SK-N-MC (cell line): Measurements from ENCODE around the gene CXXC5.
A peak's percentile ranks its signal among the peaks of the same experiment; 100 is the strongest.

Experiments used
- DNase-seq: peaks from one replicate; pipeline ENCODE4 v3.0.0-alpha.2; 2011; ENCODE audit warnings: low read depth, low spot score
- H3K27ac ChIP-seq: fragments of 200-600 bp; sonication (generic); 2 replicates; pipeline ENCODE4 v1.5.1; 2016; ENCODE audit warnings: mixed run types
- H3K36me3 ChIP-seq: fragments of 200-600 bp; sonication (generic); 2 replicates; pipeline ENCODE4 v1.6.1; 2017; ENCODE audit warnings: antibody characterized with exemption, low read length, mixed read lengths; ENCODE audit not compliant: insufficient read depth
- H3K4me3 ChIP-seq: fragments of 200-600 bp; sonication (generic); 2 replicates; pipeline ENCODE4 v1.5.1; 2016
- H3K9ac ChIP-seq: fragments of 200-600 bp; sonication (generic); 2 replicates; pipeline ENCODE4 v1.8.0; 2017; ENCODE audit warnings: mixed run types, mixed read lengths; ENCODE audit not compliant: insufficient read length
- H3K9me3 ChIP-seq: fragments of 200-600 bp; sonication (generic); 2 replicates; pipeline ENCODE4 v1.6.1; 2017; ENCODE audit warnings: low read depth, mild to moderate bottlenecking, antibody characterized with exemption, low read length, moderate library complexity, mixed read lengths
- EZH2 ChIP-seq: fragments of 200-600 bp; sonication (generic); IDR thresholded peaks from one replicate; pipeline ENCODE4 v1.6.1; 2017; ENCODE audit warnings: antibody characterized with exemption
- FOXP2 ChIP-seq: optimal IDR thresholded peaks from 2 replicates; pipeline ENCODE3; 2011; ENCODE audit warnings: mild to moderate bottlenecking, moderate library complexity; ENCODE audit not compliant: insufficient read depth; ENCODE audit errors: extremely low read length, control extremely low read depth
- POLR2AphosphoS5 ChIP-seq: IDR thresholded peaks from 2 replicates; pipeline ENCODE4 v1.6.1; 2012; ENCODE audit warnings: mild to moderate bottlenecking, low read depth, low read length, borderline replicate concordance

Gene CXXC5

DNA sequence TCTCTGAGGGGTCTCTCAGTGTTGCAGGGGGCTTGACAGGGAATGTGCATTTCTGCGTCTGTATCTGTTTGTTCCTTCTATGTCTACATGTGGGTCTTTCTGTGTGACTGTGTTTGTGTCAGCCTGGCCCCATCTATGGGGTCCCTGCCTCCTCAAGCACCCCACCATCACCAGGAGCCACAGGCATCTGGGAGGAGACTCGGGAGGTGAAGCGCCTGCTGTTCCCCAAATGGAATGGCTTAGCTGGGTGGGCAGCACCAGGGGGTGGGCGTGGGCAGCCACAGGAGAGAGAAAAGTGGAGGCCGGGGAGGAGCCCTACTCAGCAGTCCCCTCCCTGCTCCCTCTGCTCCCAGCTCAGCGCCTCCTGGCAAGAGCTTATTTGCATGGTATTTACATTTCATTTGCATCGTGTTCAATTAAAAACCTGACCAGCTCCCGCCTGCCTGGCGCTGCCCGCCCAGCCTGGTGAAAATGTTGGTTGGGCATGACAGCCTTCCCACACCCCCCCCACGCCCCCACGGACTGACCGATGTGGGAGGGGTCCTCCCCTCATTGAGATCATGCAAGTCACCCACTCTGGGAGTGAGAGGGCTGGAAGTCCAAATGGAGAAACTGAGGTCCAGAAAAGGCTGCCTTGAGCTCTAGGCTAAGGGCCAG is 50.5 kb downstream of the CXXC5 start:
- TF ChIP-seq FOXP2 (peak; percentile 20), POLR2AphosphoS5 (no peak)
- Histone ChIP-seq H3K9me3 (no peaks in the 10 kb centered on the region), H3K27ac (peak overlapping the region; percentile 79), H3K9ac (no peak overlapping the region), H3K36me3 (no peaks in the 10 kb centered on the region), H3K4me3 (no peak overlapping the region; the same call in 1 of the 2 replicates)
- no peak for DNase-seq

- Histone ChIP-seq H3K9me3 (no peaks in the 10 kb centered on the region), H3K4me3 (no peak overlapping the region), H3K27ac (peak overlapping the region; percentile 25), H3K9ac (no peak overlapping the region), H3K36me3 (no peaks in the 10 kb centered on the region)
- TF ChIP-seq EZH2 (no peak), FOXP2 (no peak), POLR2AphosphoS5 (no peak)
- DNase-seq = no peak
These were observed 51.2 kb downstream of the CXXC5 start for GRCh38 chr5:139699351-139699750.

DNA sequence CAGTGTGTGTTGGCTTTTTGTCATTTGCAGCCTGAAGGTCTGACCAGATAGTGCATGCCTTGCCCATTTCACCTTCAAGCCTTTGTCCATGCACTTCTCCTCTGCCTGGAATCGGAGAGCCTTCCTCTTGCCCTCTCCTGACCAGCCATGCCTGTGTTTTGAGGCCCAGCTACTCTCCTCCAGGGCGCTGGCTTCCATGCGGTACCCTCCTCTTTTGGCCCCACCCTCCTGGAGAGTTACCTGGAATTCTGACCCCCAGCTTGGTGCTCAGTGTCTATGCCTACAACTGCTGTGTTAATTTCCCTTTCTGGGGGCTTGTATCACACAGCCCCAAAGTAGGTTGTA is 52.5 kb downstream of the CXXC5 start:
- Histone ChIP-seq H3K4me3 (no peak overlapping the region), H3K9me3 (no peaks in the 10 kb centered on the region), H3K36me3 (no peaks in the 10 kb centered on the region), H3K27ac (no peak overlapping the region), H3K9ac (no peak overlapping the region)
- no peak for TF ChIP-seq POLR2AphosphoS5
- TF ChIP-seq FOXP2 = no peak
- TF ChIP-seq EZH2 = no peak
- no peak for DNase-seq

DNA sequence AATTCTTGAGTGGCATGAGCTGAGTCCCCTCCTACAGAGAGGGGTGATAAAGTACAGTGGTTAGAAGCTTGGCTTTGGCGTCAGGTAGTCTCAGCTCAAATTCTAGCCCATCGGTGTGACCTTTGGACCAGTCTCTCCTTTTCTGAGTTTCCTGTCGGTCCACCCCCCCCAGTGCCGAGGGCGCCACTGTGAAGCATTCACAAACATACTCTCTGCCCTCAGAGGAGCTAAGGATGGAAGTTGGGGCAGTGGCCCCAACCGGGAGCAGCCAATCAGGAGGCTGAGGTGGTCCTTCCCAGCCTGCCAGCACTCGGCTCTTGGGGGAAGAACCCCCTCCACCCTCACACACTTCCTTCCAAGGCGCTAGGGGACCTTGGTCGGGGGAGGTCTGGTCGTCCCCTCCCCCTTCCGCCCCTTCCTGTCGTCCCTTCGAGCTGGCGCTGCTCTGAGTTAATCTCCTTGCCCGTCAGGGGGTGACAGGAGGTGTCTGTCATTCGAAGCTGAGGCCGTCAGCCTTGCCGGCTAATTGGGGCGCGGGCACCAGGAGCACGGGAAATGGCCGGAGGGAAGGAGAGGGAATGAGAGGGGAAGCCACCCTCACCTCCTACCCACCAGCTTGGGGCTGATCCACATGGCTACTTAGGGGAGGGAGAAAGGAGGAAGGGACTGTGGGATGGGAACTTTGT is 53.0 kb downstream of the CXXC5 start:
- Histone ChIP-seq H3K9me3 (no peaks in the 10 kb centered on the region), H3K4me3 (no peak overlapping the region), H3K36me3 (no peaks in the 10 kb centered on the region), H3K9ac (no peak overlapping the region), H3K27ac (no peak overlapping the region)
- DNase-seq = no peak
- TF ChIP-seq POLR2AphosphoS5 (no peak), EZH2 (no peak), FOXP2 (no peak)

DNA sequence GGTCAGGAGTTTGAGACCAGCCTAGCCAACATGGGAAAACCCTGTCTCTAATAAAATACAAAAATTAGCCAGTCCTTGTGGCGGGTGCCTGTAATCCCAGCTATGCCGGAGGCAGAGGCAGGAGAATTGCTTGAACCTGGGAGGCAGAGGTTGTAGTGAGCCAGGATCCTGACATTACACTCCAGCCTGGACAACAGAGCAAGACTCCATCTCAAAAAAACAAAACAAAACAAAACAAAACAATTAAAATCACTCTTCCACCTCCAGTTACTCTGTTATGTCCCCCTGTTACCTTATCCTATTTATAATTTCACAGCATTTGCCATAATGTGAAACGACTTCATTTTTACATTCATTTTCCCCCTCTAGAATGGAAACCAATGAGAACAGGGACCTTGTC is 54.4 kb downstream of the CXXC5 start:
- H3K9me3 ChIP-seq = no peaks in the 10 kb centered on the region
- no peak overlapping the region for H3K9ac ChIP-seq
- no peak for DNase-seq
- no peak overlapping the region for H3K27ac ChIP-seq
- no peaks in the 10 kb centered on the region for H3K36me3 ChIP-seq
- no peak overlapping the region for H3K4me3 ChIP-seq
- no peak for TF ChIP-seq FOXP2
- TF ChIP-seq POLR2AphosphoS5 = no peak
- no peak for TF ChIP-seq EZH2

DNA sequence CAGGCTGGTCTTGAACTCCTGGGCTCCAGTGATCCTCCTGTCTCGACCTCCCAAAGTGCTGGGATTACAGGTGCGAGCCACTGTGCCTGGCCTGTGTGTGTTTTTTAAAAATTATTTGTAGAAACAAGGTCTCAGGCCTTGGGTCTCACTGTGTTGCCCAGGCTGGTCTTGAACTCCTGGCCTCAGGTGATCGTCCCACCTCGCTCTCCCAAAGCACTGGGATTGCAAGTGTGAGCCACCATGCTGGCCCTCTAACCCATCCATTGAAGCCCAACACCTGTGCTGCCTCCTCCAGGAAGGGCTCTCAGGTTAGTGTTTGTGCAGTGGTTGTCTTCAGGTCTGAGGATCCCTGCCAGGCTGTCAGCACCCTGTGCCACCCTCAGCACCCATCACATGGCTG is 56.6 kb downstream of the CXXC5 start:
- DNase-seq = no peak
- H3K4me3 ChIP-seq = no peak overlapping the region
- H3K27ac ChIP-seq = no peak overlapping the region
- H3K9me3 ChIP-seq = no peaks in the 10 kb centered on the region
- H3K36me3 ChIP-seq = no peaks in the 10 kb centered on the region
- no peak overlapping the region for H3K9ac ChIP-seq
- no peak for TF ChIP-seq EZH2
- no peak for TF ChIP-seq POLR2AphosphoS5
- TF ChIP-seq FOXP2 = no peak

DNA sequence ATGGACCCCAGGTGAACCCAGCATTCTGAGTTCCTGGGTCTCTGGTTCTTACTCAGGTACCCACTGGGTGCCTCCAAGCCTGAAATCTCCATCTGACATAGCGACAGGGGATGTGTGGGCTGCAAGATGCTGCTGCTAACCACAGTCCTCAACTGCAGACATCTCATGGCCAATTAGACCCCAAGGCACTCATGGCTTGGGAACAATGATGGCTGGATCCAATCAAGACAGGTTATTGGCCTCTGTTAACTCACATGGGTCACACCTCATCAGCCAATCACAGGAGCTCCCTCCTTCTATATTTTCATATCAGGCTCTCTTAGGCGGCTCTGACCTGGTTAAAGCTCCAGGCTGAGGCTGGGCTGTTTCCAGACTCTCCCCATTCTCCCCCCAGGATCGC is 57.0 kb downstream of the CXXC5 start:
- no peak overlapping the region for H3K27ac ChIP-seq
- H3K9ac ChIP-seq = no peak overlapping the region
- H3K9me3 ChIP-seq = no peaks in the 10 kb centered on the region
- no peak overlapping the region for H3K4me3 ChIP-seq
- TF ChIP-seq FOXP2 = no peak
- no peak for TF ChIP-seq POLR2AphosphoS5
- no peak for TF ChIP-seq EZH2
- DNase-seq = no peak
- no peaks in the 10 kb centered on the region for H3K36me3 ChIP-seq

GRCh38 chr5:139705655-139706587 is 57.8 kb downstream of the CXXC5 start:
- no peaks in the 10 kb centered on the region for H3K36me3 ChIP-seq
- H3K9me3 ChIP-seq = no peaks in the 10 kb centered on the region
- DNase-seq = no peak
- H3K27ac ChIP-seq = no peak overlapping the region
- H3K9ac ChIP-seq = no peak overlapping the region
- no peak for TF ChIP-seq POLR2AphosphoS5
- no peak for TF ChIP-seq EZH2
- TF ChIP-seq FOXP2 = no peak
- no peak overlapping the region for H3K4me3 ChIP-seq
